Smooth muscle cell of the umbilical artery (primary cell): ENCODE results near the gene ISM1. TPM values are rescaled to one million over a fixed set of nuclear protein-coding genes. Genes with fewer than 3 reads are reported as not detected.

Source experiments
- total RNA-seq: library from RNA; depleted of rRNA; stranded (reverse); fragments of >200 nt; gene quantifications from 2 replicates; pipeline ENCODE4 v1.2.3, GENCODE V29; 2014

The ISM1 gene
- 0.05 TPM in 1 of 2 replicates, not detected in the other for total RNA-seq

GRCh38 chr20:13220904-13221297 is at the start of gene ISM1:
Gene ISM1 (plus strand): TSS chr20:13221274. CDS start chr20:13221777, 503 bp downstream.

Other genes with a start within 250 kb of the ISM1 start
- gene SPTLC3, start 212.3 kb upstream of the ISM1 start, total RNA-seq, result 3.6 and 4.0 TPM in 2 replicates